ENCODE data around the gene SPATA4.

DNA sequence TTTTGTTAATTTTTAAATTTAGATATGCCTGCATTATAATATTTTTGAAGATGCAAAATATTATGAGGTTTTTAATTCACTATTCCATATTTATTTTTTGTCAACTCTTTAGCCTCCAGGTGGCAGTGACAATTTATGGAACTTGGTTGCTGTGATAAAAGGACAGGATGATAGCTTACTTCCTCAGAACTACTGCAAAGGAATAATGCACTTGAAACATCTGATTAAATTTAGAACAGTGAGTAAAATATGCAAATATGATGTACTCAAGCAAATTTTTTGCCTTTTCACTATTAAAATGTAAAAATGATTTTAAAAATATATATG lies 45.1 kb downstream of the SPATA4 start:
- TF ChIP-seq, protein P1, sequence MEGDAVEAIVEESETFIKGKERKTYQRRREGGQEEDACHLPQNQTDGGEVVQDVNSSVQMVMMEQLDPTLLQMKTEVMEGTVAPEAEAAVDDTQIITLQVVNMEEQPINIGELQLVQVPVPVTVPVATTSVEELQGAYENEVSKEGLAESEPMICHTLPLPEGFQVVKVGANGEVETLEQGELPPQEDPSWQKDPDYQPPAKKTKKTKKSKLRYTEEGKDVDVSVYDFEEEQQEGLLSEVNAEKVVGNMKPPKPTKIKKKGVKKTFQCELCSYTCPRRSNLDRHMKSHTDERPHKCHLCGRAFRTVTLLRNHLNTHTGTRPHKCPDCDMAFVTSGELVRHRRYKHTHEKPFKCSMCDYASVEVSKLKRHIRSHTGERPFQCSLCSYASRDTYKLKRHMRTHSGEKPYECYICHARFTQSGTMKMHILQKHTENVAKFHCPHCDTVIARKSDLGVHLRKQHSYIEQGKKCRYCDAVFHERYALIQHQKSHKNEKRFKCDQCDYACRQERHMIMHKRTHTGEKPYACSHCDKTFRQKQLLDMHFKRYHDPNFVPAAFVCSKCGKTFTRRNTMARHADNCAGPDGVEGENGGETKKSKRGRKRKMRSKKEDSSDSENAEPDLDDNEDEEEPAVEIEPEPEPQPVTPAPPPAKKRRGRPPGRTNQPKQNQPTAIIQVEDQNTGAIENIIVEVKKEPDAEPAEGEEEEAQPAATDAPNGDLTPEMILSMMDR (IDR thresholded peaks at IDR 0.05; ENCODE audit: poor library complexity), result peak; percentile 41
- no peak for TF ChIP-seq EZH2 (IDR thresholded peaks at IDR 0.05; ENCODE audit: borderline replicate concordance)
- TF ChIP-seq EZH2phosphoT487 (IDR thresholded peaks at IDR 0.05; ENCODE audit: low read depth, severe bottlenecking, unreplicated experiment), result no peak

Measured in hepatocyte (in vitro differentiated cells).